HepG2 (cell line): ENCODE data around the gene BRD3. TPM values are rescaled to one million over a fixed set of nuclear protein-coding genes. Genes with fewer than 3 reads are reported as not detected.

ENCODE experiments used
- ATAC-seq: fragments of 200-7000 bp; cut with Tn5 transposase; 3 replicates; pipeline ENCODE4 v1.9.1; 2020; ENCODE audit warnings: mild to moderate bottlenecking, moderate library complexity
- BruUV-seq: library from RNA; stranded (reverse); fragments of 400-500 nt; replicated peaks from 2 replicates; lab custom pipeline; 2021; lab: Mats Ljungman, UMichigan
- CTCF ChIA-PET: fragments of 300-600 bp; formaldehyde crosslinking; extraction: SDS; loops from one replicate; lab custom pipeline; 2021; ENCODE audit warnings: low total read pairs, inconsistent platforms, low intra/inter-chr PET ratio; lab: Yijun Ruan, JAX
- POLR2A ChIA-PET: fragments of 350-600 bp; sonication (Branson Sonifier 250); formaldehyde crosslinking; loops from one replicate; lab custom pipeline; 2020; ENCODE audit warnings: antibody characterized with exemption, inconsistent platforms; lab: Yijun Ruan, JAX
- DNase-seq: peaks from one replicate; pipeline ENCODE4 v3.0.0-alpha.2; 2015; ENCODE audit warnings: low spot score
- FAIRE-seq: peaks from 3 replicates; lab custom pipeline; 2011; peaks lifted over from hg19 to GRCh38; lab: Jason Lieb, UNC
- H2AFZ ChIP-seq: one replicate; pipeline ENCODE4 v1.6.1; 2011; ENCODE audit warnings: low read length, inconsistent platforms
- H3K27ac ChIP-seq: fragments of 300-600 bp; 3 replicates; pipeline ENCODE4 v1.8.0; 2011; ENCODE audit warnings: mixed run types, mild to moderate bottlenecking, mixed read lengths, low read length, inconsistent platforms; ENCODE audit not compliant: insufficient read depth; ENCODE audit errors: extremely low read length
- H3K27me3 ChIP-seq, 2 experiments: fragments of 200-600 bp in 1 of 2; 2 replicates in 1 of 2; 3 replicates in 1 of 2; pipeline versions ENCODE4 v1.6.0 to v1.8.0; 2011; ENCODE audit warnings: low read length in 2 of 2, mild to moderate bottlenecking in 2 of 2, moderate library complexity in 2 of 2, inconsistent platforms in 1 of 2; ENCODE audit not compliant: insufficient read depth in 2 of 2, control insufficient read depth in 1 of 2
- H3K36me3 ChIP-seq, 2 experiments: fragments of 200-600 bp in 1 of 2; replicated peaks in 1 of 2; 2 replicates in 1 of 2; 3 replicates in 1 of 2; pipeline versions ENCODE4 v1.5.1 to v1.8.0; 2011; ENCODE audit warnings: low read length in 2 of 2, inconsistent platforms in 1 of 2; ENCODE audit not compliant: insufficient read depth in 2 of 2, control insufficient read depth in 1 of 2
- H3K4me1 ChIP-seq: 2 replicates; pipeline ENCODE4 v1.5.1; 2012; ENCODE audit warnings: low read length, inconsistent platforms; ENCODE audit not compliant: insufficient read depth
- H3K4me2 ChIP-seq: 2 replicates; pipeline ENCODE4 v1.6.0; 2011; ENCODE audit warnings: low read depth, low read length, inconsistent platforms
- H3K4me3 ChIP-seq, 3 experiments: fragments of 200-600 bp in 1 of 3; sonication (generic), shearing (Covaris generic) in 1 of 3; replicated peaks in 1 of 3; 2 replicates each; pipeline ENCODE4 v1.5.1; 2011 to 2016; ENCODE audit warnings: low read length in 3 of 3, inconsistent platforms in 2 of 3, low read depth in 2 of 3, mild to moderate bottlenecking in 2 of 3, control low read depth in 1 of 3, mixed read lengths in 1 of 3; ENCODE audit not compliant: insufficient read depth in 1 of 3
- H3K79me2 ChIP-seq: one replicate; pipeline ENCODE4 v1.6.1; 2011; ENCODE audit warnings: low read length, inconsistent platforms; ENCODE audit not compliant: insufficient read depth
- H3K9ac ChIP-seq: 2 replicates; pipeline ENCODE4 v1.6.0; 2011; ENCODE audit warnings: mild to moderate bottlenecking, low read depth, low read length, inconsistent platforms; ENCODE audit not compliant: insufficient read depth
- H3K9me3 ChIP-seq: 2 replicates; pipeline ENCODE4 v1.5.1; 2012; ENCODE audit warnings: mild to moderate bottlenecking, low read length
- H4K20me1 ChIP-seq: 2 replicates; pipeline ENCODE4 v1.6.0; 2011; ENCODE audit warnings: inconsistent platforms, mild to moderate bottlenecking, low read length, moderate library complexity; ENCODE audit not compliant: insufficient read depth
- ATM ChIP-seq: fragments of 450-650 bp; IDR thresholded peaks from 2 replicates; pipeline ENCODE4 v1.7.1; 2017; ENCODE audit warnings: mild to moderate bottlenecking, borderline replicate concordance
- DR1 ChIP-seq: sonication (generic); formaldehyde crosslinking; IDR thresholded peaks from 2 replicates; pipeline ENCODE4 v1.8.0; 2021; ENCODE audit warnings: mild to moderate bottlenecking, missing genetic modification reagents, inconsistent platforms
- FOXC1 ChIP-seq: sonication (generic); formaldehyde crosslinking; IDR thresholded peaks from 2 replicates; pipeline ENCODE4 v1.8.0; 2022; ENCODE audit warnings: mild to moderate bottlenecking, missing genetic modification reagents, borderline replicate concordance
- FOXJ3 ChIP-seq: sonication (generic); formaldehyde crosslinking; IDR thresholded peaks from 2 replicates; pipeline ENCODE4 v1.4.0; 2020; ENCODE audit warnings: missing genetic modification reagents, mild to moderate bottlenecking, borderline replicate concordance
- MATR3 ChIP-seq: sonication (generic); formaldehyde crosslinking; IDR thresholded peaks from 2 replicates; pipeline ENCODE4 v1.4.0; 2020; ENCODE audit warnings: missing genetic modification reagents
- MED1 ChIP-seq: sonication (generic); formaldehyde crosslinking; IDR thresholded peaks from 2 replicates; pipeline ENCODE4 v1.4.0; 2020; ENCODE audit warnings: missing genetic modification reagents
- PLSCR1 ChIP-seq: sonication (generic); formaldehyde crosslinking; IDR thresholded peaks from 2 replicates; pipeline ENCODE4 v1.5.0; 2020; ENCODE audit warnings: missing genetic modification reagents, mild to moderate bottlenecking, borderline replicate concordance
- RXRB ChIP-seq: IDR thresholded peaks from 2 replicates; pipeline ENCODE4 v1.6.1; 2016; ENCODE audit warnings: borderline replicate concordance, missing genetic modification reagents, missing compliant biosample characterization
- SIX1 ChIP-seq: sonication (generic); formaldehyde crosslinking; IDR thresholded peaks from 2 replicates; pipeline ENCODE4 v1.4.0; 2020; ENCODE audit warnings: missing genetic modification reagents, borderline replicate concordance
- SKI ChIP-seq: fragments of 450-650 bp; IDR thresholded peaks from one replicate; pipeline ENCODE4 v1.6.1; 2018; ENCODE audit warnings: mild to moderate bottlenecking; ENCODE audit not compliant: partially characterized antibody
- SRSF9 ChIP-seq: fragments of 200-400 bp; formaldehyde crosslinking; IDR thresholded peaks from 2 replicates; pipeline ENCODE4 v1.6.1; 2018; ENCODE audit warnings: borderline replicate concordance, mild to moderate bottlenecking, low read depth, low read length; ENCODE audit not compliant: insufficient read depth, poor library complexity, severe bottlenecking
- TBX3 ChIP-seq: fragments of 450-650 bp; IDR thresholded peaks from 2 replicates; pipeline ENCODE4 v1.6.1; 2017; ENCODE audit warnings: antibody characterized with exemption, mild to moderate bottlenecking, inconsistent platforms, borderline replicate concordance
- ZBTB26 ChIP-seq: IDR thresholded peaks from 2 replicates; pipeline ENCODE4 v1.6.1; 2016; ENCODE audit warnings: missing compliant biosample characterization, missing genetic modification reagents, borderline replicate concordance
- ZMYM4 ChIP-seq: sonication (generic); formaldehyde crosslinking; IDR thresholded peaks from 2 replicates; pipeline ENCODE4 v1.8.1; 2023; ENCODE audit warnings: mild to moderate bottlenecking, missing genetic modification reagents
- ZNF484 ChIP-seq: sonication (generic); formaldehyde crosslinking; IDR thresholded peaks from 2 replicates; pipeline ENCODE4 v1.5.1; 2020; ENCODE audit warnings: mild to moderate bottlenecking, low read depth, missing genetic modification reagents, borderline replicate concordance
- ZNF550 ChIP-seq: sonication (generic); formaldehyde crosslinking; IDR thresholded peaks from 2 replicates; pipeline ENCODE4 v1.4.0; 2020; ENCODE audit warnings: mild to moderate bottlenecking, missing genetic modification reagents, borderline replicate concordance
- ZNF616 ChIP-seq: sonication (generic); formaldehyde crosslinking; IDR thresholded peaks from 2 replicates; pipeline ENCODE4 v1.5.0; 2020; ENCODE audit warnings: low read depth, mild to moderate bottlenecking, missing genetic modification reagents
- ZNF703 ChIP-seq: sonication (generic); formaldehyde crosslinking; IDR thresholded peaks from 2 replicates; pipeline ENCODE4 v1.5.1; 2020; ENCODE audit warnings: missing genetic modification reagents, mild to moderate bottlenecking, moderate library complexity, borderline replicate concordance
- ZNF772 ChIP-seq: sonication (generic); formaldehyde crosslinking; IDR thresholded peaks from 2 replicates; pipeline ENCODE4 v1.5.0; 2020; ENCODE audit warnings: mild to moderate bottlenecking, missing genetic modification reagents
- ZNF800 ChIP-seq: sonication (generic); formaldehyde crosslinking; IDR thresholded peaks from 2 replicates; pipeline ENCODE4 v1.4.0; 2020; ENCODE audit warnings: missing genetic modification reagents
- WGBS: methylation state at CpG from one replicate; pipeline ENCODE4 v1.1.6; 2017; ENCODE audit warnings: low lambda C conversion rate; 5-methylcytosine and 5-hydroxymethylcytosine counted together
- in situ Hi-C: cut with HindIII; loops from 2 replicates; pipeline ENCODE4 v1.10.0; 2017; ENCODE audit warnings: low pct_unique_long_range_greater_than_20kb; ENCODE audit not compliant: extremely low pct_ligation_motif_present
- intact Hi-C: fragments of 100-400 bp; cut with micrococcal nuclease; formaldehyde crosslinking; loops from one replicate; pipeline ENCODE4 v1.10.0; 2022; ENCODE audit not compliant: unreplicated experiment
- polyA plus RNA-seq, 8 experiments: library from polyadenylated mRNA; depleted of rRNA in 3 of 8; stranded (reverse) in 7 of 8; unstranded in 1 of 8; fragments of >200 nt; fragmentation: Illumina TruSeq in 4 of 8; extraction: Trizol in 4 of 8; gene quantifications; 2 replicates each; pipeline versions ENCODE4 v1.2.1 to v1.2.3, GENCODE V29; 2011 to 2016; ENCODE audit warnings: low read depth in 4 of 8, missing spikeins in 1 of 8, mixed read lengths in 1 of 8; ENCODE audit not compliant: insufficient read depth in 1 of 8
- total RNA-seq, 5 experiments: library from RNA; depleted of rRNA; stranded (reverse); fragments of >200 nt; fragmentation: Illumina TruSeq; extraction: Trizol; gene quantifications; 2 replicates each; pipeline ENCODE4 v1.2.3, GENCODE V29; 2016; ENCODE audit warnings: low read depth in 1 of 5

Gene BRD3
- total and polyA plus RNA-seq, 2 of the 13 experiments (the other 11 are each of a cell fraction or from before 2014, with no cell fraction given) = 5.9 to 12.9 TPM

DNA sequence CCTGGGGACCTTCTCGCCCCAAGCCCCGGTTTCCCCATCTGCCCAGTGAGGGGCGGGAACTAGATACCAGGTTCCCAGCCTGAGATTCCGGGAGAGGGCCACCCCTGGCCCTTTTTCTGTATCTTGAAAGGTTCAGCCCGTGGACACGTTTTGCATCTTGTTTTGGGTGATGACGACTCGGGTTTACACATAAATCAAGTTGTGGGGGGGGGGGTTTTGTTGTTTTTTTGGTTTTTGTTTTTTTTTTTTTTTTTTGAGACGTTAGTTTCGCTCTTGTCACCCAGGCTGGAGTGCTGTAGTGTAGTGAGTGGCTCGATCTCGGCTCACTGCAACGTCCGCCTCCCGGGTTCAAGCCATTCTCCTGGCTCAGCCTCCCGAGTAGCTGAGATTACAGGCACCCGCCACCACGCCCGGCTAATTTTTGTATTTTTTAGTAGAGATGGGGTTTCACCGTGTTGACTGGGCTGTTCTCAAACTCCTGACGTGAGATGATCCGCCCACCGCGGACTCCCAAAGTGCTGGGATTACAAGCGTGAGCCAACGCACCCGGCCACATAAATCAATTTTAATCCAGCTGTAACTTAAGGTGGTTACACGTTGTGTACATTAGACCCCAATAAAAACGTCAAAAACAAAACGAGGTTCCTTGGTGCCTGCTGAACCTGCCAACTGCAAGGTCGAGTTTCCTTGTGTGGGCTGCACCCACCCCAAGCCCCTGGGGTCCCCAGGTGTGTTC, 1.1 kb upstream of the BRD3 start:
- H3K4me3 ChIP-seq = peak overlapping the region; percentile 83 to 97 (median 83)
- DNase-seq (no peak), ATAC-seq (no peak), FAIRE-seq (no peak)
- peaks cover 20% of the 10 kb centered on the region for H4K20me1 ChIP-seq
- H3K9me3 ChIP-seq = no peaks in the 10 kb centered on the region
- peak overlapping the region; percentile 69 for H3K9ac ChIP-seq
- no TSS peak for BruUV-seq
- no peak overlapping the region for H3K27ac ChIP-seq
- in situ Hi-C loops = loop anchor here (10.0 kb wide), 1 partner anchor 266 kb away; no protein-coding TSS in a partner anchor
- H3K36me3 ChIP-seq = no peaks in the 10 kb centered on the region
- WGBS = 7% methylated on average over 24 of the region's 31 CpGs
- ChIA-PET CTCF (no interaction called here), POLR2A (interaction anchor here (0.7 to 0.8 kb wide), 2 partner anchors 11 to 26 kb away, joined by 3 to 5 read pairs; no protein-coding TSS in a partner anchor)
- peaks cover 32% of the 10 kb centered on the region for H3K79me2 ChIP-seq
- intact Hi-C loops = loop anchor here (5.0 kb wide), 1 partner anchor 42 kb away; the partner anchor contains the start of gene BRD3OS
- H2AFZ ChIP-seq = peak overlapping the region; percentile 63
- peaks cover 9 to 46% of the 10 kb centered on the region in 2 experiments for H3K27me3 ChIP-seq
- peaks cover 36% of the 10 kb centered on the region for H3K4me1 ChIP-seq
- H3K4me2 ChIP-seq = peak overlapping the region; percentile 79
- 0 out of 2 replicates have a peak, but pooled peaks have one; percentile 26 for TF ChIP-seq FOXC1 (CRISPR knock-in tag)
- no peak for TF ChIP-seq TBX3
- no peak for TF ChIP-seq MATR3 (CRISPR knock-in tag)
- TF ChIP-seq MED1 (CRISPR knock-in tag) = no peak
- TF ChIP-seq SIX1 = no peak
- TF ChIP-seq SKI = no peak
- TF ChIP-seq ATM = no peak
- TF ChIP-seq ZNF800 (CRISPR knock-in tag) = no peak
- no peak for TF ChIP-seq ZNF616 (CRISPR knock-in tag)
- TF ChIP-seq ZNF550 (CRISPR knock-in tag) = no peak
- TF ChIP-seq SRSF9 = no peak
- TF ChIP-seq RXRB (CRISPR knock-in tag) = no peak
- no peak for TF ChIP-seq DR1 (CRISPR knock-in tag)
- no peak for TF ChIP-seq ZBTB26 (CRISPR knock-in tag)
- TF ChIP-seq ZNF703 (CRISPR knock-in tag) = no peak
- no peak for TF ChIP-seq ZNF772 (CRISPR knock-in tag)
- no peak for TF ChIP-seq ZNF484 (CRISPR knock-in tag)
- TF ChIP-seq PLSCR1 (CRISPR knock-in tag) = no peak
- TF ChIP-seq FOXJ3 (CRISPR knock-in tag) = no peak
- no peak for TF ChIP-seq ZMYM4 (CRISPR knock-in tag)
